Karpas-422 (cell line): ENCODE measurements around the gene C1GALT1C1L. TPM values are rescaled to one million over a fixed set of nuclear protein-coding genes. Genes with fewer than 3 reads are reported as not detected.

Source experiments
- total RNA-seq: library from RNA; depleted of rRNA; stranded (reverse); fragments of >200 nt; shearing (Covaris generic); gene quantifications from 2 replicates; pipeline ENCODE4 v1.2.3, GENCODE V29; 2014; ENCODE audit warnings: low replicate concordance; rRNA removed

C1GALT1C1L gene
- total RNA-seq, 1 experiment from 2014 or later, result not detected

Other genes with a start within 250 kb of the C1GALT1C1L start
- gene THADA, start 80.4 kb downstream of the C1GALT1C1L start, total RNA-seq, result 29.4 and 35.6 TPM in 2 replicates
- not detected in 2 replicates for gene PLEKHH2, start 39.2 kb downstream of the C1GALT1C1L start, total RNA-seq
- gene DYNC2LI1, start 97.6 kb upstream of the C1GALT1C1L start, total RNA-seq, result 28.1 and 36.9 TPM in 2 replicates
- gene ABCG5, start 162.4 kb upstream of the C1GALT1C1L start, total RNA-seq, result not detected in 2 replicates
- gene ABCG8, start 162.5 kb upstream of the C1GALT1C1L start, total RNA-seq, result not detected in 2 replicates